Measurements from ENCODE around the gene SYT3.

SYT3 gene

GRCh38 chr19:50639121-50640112, at the start of gene SYT3:
Gene SYT3 (minus strand): TSS chr19:50639881. CDS start chr19:50637411, 2,470 bp downstream.
- in situ Hi-C loops (cut with MboI; ENCODE audit: low sequenced_read_pairs) = no loop called here

- in situ Hi-C loops (cut with MboI; ENCODE audit: low sequenced_read_pairs) = no loop called here
Measured at GRCh38 chr19:50688766-50689165, 49.1 kb upstream of the SYT3 start.

- in situ Hi-C loops (cut with MboI; ENCODE audit: low sequenced_read_pairs) = no loop called here
Measured at GRCh38 chr19:50686310-50687032, 46.8 kb upstream of the SYT3 start.

GRCh38 chr19:50679177-50680125, 39.8 kb upstream of the SYT3 start:
- in situ Hi-C loops (cut with MboI; ENCODE audit: low sequenced_read_pairs) = no loop called here

- in situ Hi-C loops (cut with MboI; ENCODE audit: low sequenced_read_pairs) = no loop called here
Measured at GRCh38 chr19:50678323-50678722, 38.6 kb upstream of the SYT3 start.

GRCh38 chr19:50677636-50678035, 38.0 kb upstream of the SYT3 start:
- in situ Hi-C loops (cut with MboI; ENCODE audit: low sequenced_read_pairs) = no loop called here

- in situ Hi-C loops (cut with MboI; ENCODE audit: low sequenced_read_pairs) = no loop called here
Measured at GRCh38 chr19:50676625-50677197, 37.0 kb upstream of the SYT3 start.

- in situ Hi-C loops (cut with MboI; ENCODE audit: low sequenced_read_pairs) = no loop called here
Measured at GRCh38 chr19:50673118-50673517, 33.4 kb upstream of the SYT3 start.

- in situ Hi-C loops (cut with MboI; ENCODE audit: low sequenced_read_pairs) = no loop called here
Measured at GRCh38 chr19:50670102-50670380, 30.4 kb upstream of the SYT3 start.

GRCh38 chr19:50669302-50670101, 29.8 kb upstream of the SYT3 start:
- in situ Hi-C loops (cut with MboI; ENCODE audit: low sequenced_read_pairs) = no loop called here

GRCh38 chr19:50668879-50669278, 29.2 kb upstream of the SYT3 start:
- in situ Hi-C loops (cut with MboI; ENCODE audit: low sequenced_read_pairs) = no loop called here

GRCh38 chr19:50668416-50668815, 28.7 kb upstream of the SYT3 start:
- in situ Hi-C loops (cut with MboI; ENCODE audit: low sequenced_read_pairs) = no loop called here

- in situ Hi-C loops (cut with MboI; ENCODE audit: low sequenced_read_pairs) = no loop called here
Measured at GRCh38 chr19:50667759-50668231, 28.1 kb upstream of the SYT3 start.

GRCh38 chr19:50667177-50667758, 27.6 kb upstream of the SYT3 start:
- in situ Hi-C loops (cut with MboI; ENCODE audit: low sequenced_read_pairs) = no loop called here

GRCh38 chr19:50666346-50667176, 26.9 kb upstream of the SYT3 start:
- in situ Hi-C loops (cut with MboI; ENCODE audit: low sequenced_read_pairs) = no loop called here

GRCh38 chr19:50664204-50664603, 24.5 kb upstream of the SYT3 start:
- in situ Hi-C loops (cut with MboI; ENCODE audit: low sequenced_read_pairs) = no loop called here

- in situ Hi-C loops (cut with MboI; ENCODE audit: low sequenced_read_pairs) = no loop called here
Measured at GRCh38 chr19:50663482-50663790, 23.8 kb upstream of the SYT3 start.

- in situ Hi-C loops (cut with MboI; ENCODE audit: low sequenced_read_pairs) = no loop called here
Measured at GRCh38 chr19:50662651-50663481, 23.2 kb upstream of the SYT3 start.

All from HL-60/S4 treated with phorbol 12-myristate 13-acetate at 8.2 ng/mL for 4 days and 3 days (cell line).